Dedifferentiated amniotic fluid mesenchymal stem cell (primary cell): ENCODE measurements around the gene MAP3K5.
A peak's percentile ranks its signal among the peaks of the same experiment; 100 is the strongest.

Experiments
- DNase-seq: peaks from one replicate; pipeline ENCODE4 v3.0.0-alpha.2; 2016; ENCODE audit errors: extremely low spot score

Gene MAP3K5

GRCh38 chr6:136683209-136683941 lies 108.9 kb downstream of the MAP3K5 start:
- DNase-seq, result no peak

- no peak for DNase-seq
Measured at GRCh38 chr6:136682292-136682691, 110.0 kb downstream of the MAP3K5 start.

DNA sequence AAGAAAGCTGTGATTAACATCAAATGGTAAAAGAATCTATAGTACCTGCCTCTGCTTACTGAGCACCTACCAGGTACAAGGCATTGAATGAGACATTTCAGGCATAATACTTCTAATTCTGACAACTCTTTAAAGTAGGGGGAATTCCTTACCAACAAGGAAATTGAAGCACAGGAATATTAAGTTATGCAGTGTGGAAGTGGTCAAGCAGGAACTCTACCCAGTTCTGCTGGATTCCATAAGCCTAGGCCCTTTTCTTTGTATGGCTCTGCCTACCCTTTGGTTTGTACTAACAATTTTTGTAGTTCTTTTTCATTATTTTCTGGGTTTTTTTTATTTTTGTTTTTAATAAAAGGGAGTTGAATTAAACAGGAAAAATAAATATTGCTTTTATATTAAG lies 114.5 kb downstream of the MAP3K5 start:
- DNase-seq, result no peak

GRCh38 chr6:136677344-136677743 lies 114.9 kb downstream of the MAP3K5 start:
- DNase-seq, result no peak

- DNase-seq, result no peak
Measured at GRCh38 chr6:136676075-136676474, 116.2 kb downstream of the MAP3K5 start.

DNA sequence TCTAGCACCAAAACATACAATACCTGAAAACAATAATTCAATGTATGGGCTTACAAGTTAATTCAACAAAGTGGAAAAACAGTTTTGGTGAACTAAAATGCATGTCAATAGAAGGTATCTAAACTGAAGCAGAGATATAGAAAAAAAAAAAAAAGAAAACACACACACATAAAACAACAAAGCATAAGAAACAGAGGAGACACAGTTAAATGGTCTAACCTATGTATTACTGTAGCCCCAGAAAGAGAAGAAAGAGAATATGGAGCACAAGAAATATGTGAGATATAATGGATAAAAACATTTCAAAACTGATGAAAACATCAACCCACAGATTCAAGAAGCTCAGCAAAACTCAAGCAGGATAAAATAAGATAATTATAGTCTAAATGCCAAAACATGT lies 118.7 kb downstream of the MAP3K5 start:
- DNase-seq, result no peak

- DNase-seq, result no peak
Measured at GRCh38 chr6:136672144-136672543, 120.1 kb downstream of the MAP3K5 start.

- no peak for DNase-seq
Measured at GRCh38 chr6:136669299-136669699, 123.0 kb downstream of the MAP3K5 start.

DNA sequence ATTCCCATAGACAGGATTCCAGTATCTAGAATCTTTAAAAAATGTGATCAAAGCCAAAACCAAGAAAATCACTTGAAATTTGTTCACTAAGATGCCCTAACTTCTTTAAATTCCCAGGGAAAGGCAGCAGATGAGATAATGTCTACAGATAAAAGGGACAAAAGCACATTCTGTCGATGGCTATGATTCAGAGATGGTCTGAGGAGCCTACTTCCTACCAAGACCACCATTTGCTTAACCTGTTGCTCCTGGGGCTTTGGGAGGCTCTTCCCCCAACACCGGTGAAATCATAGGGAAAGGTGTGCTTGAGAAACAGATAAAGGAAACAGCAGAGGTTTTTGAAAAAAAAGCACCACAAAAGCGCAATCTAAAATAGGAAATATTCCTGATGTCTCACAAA lies 123.7 kb downstream of the MAP3K5 start:
- no peak for DNase-seq

- DNase-seq, result no peak
Measured at GRCh38 chr6:136666041-136666440, 126.2 kb downstream of the MAP3K5 start.

- no peak for DNase-seq
Measured at GRCh38 chr6:136662347-136663237, 129.7 kb downstream of the MAP3K5 start.

DNA sequence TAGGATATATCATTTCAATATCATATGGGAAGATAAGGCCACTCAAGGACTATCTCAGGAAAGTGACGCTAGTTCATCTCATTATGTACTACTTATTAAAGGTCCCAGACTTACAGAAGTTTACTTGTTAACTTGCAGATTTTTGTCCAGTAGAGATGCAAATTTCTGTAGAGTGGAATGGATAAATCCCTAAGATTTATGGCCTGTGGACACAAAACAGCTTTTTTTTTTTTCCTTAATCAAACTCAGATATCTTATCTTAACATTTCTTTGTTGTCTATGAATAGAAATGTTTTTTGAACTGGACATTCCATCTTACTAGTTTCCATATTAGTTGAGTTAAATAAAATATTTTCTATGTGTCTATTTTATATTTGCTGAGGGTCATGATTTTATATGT lies 131.6 kb downstream of the MAP3K5 start:
- no peak for DNase-seq

GRCh38 chr6:136659991-136660499 lies 132.2 kb downstream of the MAP3K5 start:
- DNase-seq, result no peak

DNA sequence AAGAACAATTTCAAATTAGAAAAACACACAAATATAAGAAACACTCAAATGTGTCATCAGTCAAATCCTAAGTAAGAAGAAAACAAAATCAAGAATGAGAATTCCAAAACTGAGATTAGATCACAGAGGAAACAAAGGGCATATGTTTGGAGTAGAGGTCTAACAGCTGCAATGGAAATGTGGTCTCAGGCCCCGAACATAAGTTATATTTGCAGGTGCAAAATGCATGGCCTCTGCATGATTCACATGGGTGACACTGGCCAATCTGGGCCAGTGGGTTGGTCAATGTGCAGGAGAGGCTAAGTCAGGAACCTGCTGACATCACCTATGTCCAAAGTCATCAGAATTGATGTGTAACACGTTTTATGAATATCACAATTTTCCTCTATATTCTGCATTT lies 133.6 kb downstream of the MAP3K5 start:
- no peak for DNase-seq

- no peak for DNase-seq
Measured at GRCh38 chr6:136657666-136658065, 134.6 kb downstream of the MAP3K5 start.

GRCh38 chr6:136656121-136656520 lies 136.2 kb downstream of the MAP3K5 start:
- no peak for DNase-seq

DNA sequence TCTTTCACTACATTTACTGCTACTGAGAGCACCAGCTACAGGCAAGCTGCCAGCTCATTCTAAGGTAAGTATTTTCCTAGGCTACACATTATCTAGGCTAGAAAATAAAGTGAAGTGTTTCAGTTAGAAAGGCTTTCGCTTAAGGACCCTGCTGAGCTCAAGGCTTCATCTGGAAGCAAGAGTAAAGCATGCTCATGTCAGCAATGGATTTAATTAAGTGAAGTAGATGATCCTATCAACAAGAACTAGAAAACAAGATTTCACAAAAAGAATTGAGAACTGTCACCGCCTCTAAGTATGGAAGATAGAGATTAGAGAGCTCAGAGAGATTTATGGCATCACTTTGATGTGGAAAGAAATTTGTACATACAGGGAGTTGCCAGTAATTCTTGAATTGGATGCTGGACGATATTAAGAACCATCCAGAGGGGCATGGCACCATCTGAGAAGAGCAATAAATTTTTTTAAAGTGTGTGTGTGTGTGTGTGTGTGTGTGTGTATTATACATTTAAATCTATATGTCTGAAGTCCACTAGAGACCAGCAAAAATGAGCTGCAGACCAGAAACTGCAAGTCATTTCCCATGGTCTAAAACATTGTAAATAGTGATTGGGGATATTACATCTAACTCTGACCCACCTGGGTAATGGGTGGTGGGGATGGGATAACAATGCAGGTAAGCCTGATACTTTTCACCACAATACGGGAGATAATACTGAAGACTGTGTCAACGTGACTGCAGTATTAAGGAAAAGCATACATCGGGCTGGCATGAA lies 136.8 kb downstream of the MAP3K5 start:
- no peak for DNase-seq

DNA sequence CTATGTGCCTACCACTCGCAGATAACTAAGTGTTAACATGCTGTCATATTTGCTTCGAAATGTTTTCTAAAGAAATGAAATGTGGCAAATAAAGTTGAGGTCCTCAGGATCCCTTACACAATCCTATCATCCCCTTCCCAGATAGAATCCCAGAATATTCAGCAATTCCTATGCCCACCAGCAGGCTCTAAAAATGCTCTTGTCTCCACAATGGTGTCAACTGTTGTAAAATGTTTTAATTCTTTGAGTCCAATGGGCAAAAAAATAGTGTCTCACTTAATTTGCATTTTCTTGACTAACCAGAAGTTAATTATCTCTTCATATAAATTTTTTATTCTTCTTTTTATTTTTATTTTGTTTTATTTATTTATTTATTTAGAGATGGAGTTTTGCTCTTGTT lies 138.2 kb downstream of the MAP3K5 start:
- DNase-seq, result no peak

- DNase-seq, result no peak
Measured at GRCh38 chr6:136652656-136653055, 139.6 kb downstream of the MAP3K5 start.

DNA sequence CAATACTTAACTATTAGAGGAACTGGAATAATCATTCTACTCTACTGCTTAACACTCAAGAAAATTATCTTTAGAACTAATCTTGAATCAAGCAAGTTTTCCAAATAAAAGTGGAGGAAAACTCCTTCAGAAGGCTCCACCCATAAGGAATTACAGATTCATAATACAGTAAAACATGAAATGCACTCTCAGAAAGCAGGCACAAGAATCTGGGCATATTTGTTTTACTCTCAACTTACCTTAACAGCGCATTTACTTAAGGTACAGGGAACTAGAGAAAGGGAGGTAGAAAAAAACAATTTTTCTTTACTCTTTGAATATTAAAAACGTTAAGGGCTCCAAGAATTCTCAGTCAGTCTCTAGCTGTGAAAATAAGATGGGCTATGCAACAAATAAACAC lies 140.3 kb downstream of the MAP3K5 start:
- DNase-seq, result no peak

- no peak for DNase-seq
Measured at GRCh38 chr6:136647363-136647852, 144.9 kb downstream of the MAP3K5 start.

- DNase-seq, result peak; percentile 51
Measured at GRCh38 chr6:136646377-136646776, 145.9 kb downstream of the MAP3K5 start.
